ENCODE measurements around the gene ZNF341. TPM values are rescaled to one million over a fixed set of nuclear protein-coding genes. Genes with fewer than 3 reads are reported as not detected.
A peak's percentile ranks its signal among the peaks of the same experiment; 100 is the strongest.

ZNF341 gene
- total RNA-seq, 4 donors from 2014 or later = 2.5 to 13.5 (median 3.6) TPM

DNA sequence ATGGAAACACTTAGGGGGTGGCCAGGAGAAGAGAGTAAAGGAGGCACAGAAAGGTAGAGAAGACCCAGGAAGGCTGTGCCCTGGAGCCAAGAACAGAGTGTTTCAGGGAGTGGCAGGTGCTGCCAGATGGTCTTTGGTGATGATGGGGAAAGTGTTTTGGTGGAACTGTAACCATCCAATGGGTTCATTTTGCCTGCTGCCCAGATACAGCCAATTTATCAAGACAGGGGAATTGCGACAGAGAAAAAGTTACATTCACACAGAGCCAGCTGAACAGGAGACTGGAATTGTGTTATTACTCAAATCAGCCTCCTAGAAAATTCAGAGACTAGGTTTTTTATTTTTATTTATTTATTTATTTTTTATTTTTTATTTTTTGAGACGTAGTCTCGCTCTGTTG is 5.2 kb downstream of the ZNF341 start:
- H3K4me3 ChIP-seq = no peak overlapping the region
- TF ChIP-seq, protein P1, sequence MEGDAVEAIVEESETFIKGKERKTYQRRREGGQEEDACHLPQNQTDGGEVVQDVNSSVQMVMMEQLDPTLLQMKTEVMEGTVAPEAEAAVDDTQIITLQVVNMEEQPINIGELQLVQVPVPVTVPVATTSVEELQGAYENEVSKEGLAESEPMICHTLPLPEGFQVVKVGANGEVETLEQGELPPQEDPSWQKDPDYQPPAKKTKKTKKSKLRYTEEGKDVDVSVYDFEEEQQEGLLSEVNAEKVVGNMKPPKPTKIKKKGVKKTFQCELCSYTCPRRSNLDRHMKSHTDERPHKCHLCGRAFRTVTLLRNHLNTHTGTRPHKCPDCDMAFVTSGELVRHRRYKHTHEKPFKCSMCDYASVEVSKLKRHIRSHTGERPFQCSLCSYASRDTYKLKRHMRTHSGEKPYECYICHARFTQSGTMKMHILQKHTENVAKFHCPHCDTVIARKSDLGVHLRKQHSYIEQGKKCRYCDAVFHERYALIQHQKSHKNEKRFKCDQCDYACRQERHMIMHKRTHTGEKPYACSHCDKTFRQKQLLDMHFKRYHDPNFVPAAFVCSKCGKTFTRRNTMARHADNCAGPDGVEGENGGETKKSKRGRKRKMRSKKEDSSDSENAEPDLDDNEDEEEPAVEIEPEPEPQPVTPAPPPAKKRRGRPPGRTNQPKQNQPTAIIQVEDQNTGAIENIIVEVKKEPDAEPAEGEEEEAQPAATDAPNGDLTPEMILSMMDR (IDR thresholded peaks at IDR 0.05) = no peak
- TF ChIP-seq POLR2A (IDR thresholded peaks at IDR 0.05) = no peak
- H3K27ac ChIP-seq = no peak overlapping the region
- peaks cover 0 to 18% (median 0%) of the 10 kb centered on the region in 4 donors for H3K9me3 ChIP-seq
- H3K36me3 ChIP-seq = no peaks in the 10 kb centered on the region
- no peaks in the 10 kb centered on the region for H3K27me3 ChIP-seq
- DNase-seq = no peak
- peaks cover 0 to 18% (median 13%) of the 10 kb centered on the region in 4 donors for H3K4me1 ChIP-seq

DNA sequence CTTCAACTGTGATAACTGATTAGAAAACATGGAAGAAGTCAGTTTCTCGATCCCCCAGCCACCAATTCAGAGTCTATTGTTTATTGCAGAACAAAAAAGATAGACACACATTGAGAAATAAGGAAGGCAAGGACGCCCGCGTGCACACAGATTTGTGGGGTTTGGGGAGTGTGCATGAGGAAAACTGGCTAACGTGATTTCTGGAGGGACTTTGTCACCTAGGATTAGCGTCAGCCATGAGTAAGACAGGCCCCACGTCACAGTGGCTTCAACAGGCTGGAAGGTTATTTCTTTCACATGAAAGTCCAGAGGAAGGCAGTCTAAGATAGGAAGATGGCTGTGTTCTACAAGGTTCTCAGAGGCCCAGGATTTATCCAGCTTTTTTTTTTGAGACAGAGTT is 7.7 kb downstream of the ZNF341 start:
- H3K27ac ChIP-seq = peak overlapping the region in 1 of 4 donors; percentile 5
- peak in 1 of 3 donors; percentile 64 for DNase-seq
- peaks cover 0 to 6% (median 0%) of the 10 kb centered on the region in 4 donors for H3K4me1 ChIP-seq
- H3K4me3 ChIP-seq = no peak overlapping the region
- H3K27me3 ChIP-seq = no peaks in the 10 kb centered on the region
- H3K9me3 ChIP-seq = peaks cover 0 to 18% (median 0%) of the 10 kb centered on the region in 4 donors
- TF ChIP-seq, protein P1 (IDR thresholded peaks at IDR 0.05) = no peak
- no peak for TF ChIP-seq POLR2A (IDR thresholded peaks at IDR 0.05)
- no peaks in the 10 kb centered on the region for H3K36me3 ChIP-seq

DNA sequence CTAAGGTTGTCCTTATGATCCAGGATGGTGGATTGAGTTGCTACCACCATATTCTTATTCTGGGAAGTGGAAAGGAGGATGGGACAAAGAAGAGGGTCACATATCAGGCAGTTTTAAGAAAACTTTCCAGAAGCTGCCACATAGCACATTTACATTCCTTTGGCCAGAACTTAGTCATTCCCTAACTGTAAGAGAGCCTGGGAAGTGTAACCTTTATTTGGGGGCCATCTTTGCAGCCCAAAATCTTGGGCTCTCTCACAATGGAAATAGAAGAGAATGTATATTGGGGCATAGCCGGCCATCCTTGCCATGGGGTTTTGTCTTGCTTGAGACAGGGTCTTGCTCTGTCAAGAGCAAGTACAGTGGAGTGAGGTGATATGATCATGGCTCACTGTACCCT is 8.4 kb downstream of the ZNF341 start:
- no peaks in the 10 kb centered on the region for H3K27me3 ChIP-seq
- H3K36me3 ChIP-seq = no peaks in the 10 kb centered on the region
- peaks cover 0 to 6% (median 0%) of the 10 kb centered on the region in 4 donors for H3K4me1 ChIP-seq
- H3K27ac ChIP-seq = no peak overlapping the region
- DNase-seq = no peak
- TF ChIP-seq, protein P1 (IDR thresholded peaks at IDR 0.05) = no peak
- no peak for TF ChIP-seq POLR2A (IDR thresholded peaks at IDR 0.05)
- H3K9me3 ChIP-seq = peaks cover 0 to 18% (median 0%) of the 10 kb centered on the region in 4 donors
- no peak overlapping the region for H3K4me3 ChIP-seq

DNA sequence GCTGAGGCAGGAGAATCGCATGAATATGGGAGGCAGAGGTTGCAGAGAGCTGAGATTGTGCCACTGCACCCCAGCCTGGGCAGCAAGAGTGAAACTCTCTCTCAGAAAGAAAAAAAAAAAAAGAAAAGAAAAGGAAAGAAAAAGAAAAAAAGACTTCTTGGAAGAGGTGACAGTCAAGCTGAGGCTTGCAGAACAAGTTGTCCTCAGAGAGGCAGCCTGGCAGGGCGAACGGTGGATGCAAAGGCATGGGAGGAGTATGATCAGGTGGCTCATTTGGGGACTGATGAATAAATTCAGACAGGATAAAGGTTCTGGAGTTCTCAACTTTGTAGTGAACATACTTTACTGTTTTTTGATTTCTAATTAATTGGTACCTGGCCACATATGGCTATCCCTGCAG is 12.4 kb downstream of the ZNF341 start:
- Histone ChIP-seq H3K36me3 (no peaks in the 10 kb centered on the region), H3K9me3 (no peaks in the 10 kb centered on the region), H3K4me1 (peaks cover 0 to 6% (median 0%) of the 10 kb centered on the region in 4 donors), H3K27ac (peak overlapping the region in 1 of 4 donors; percentile 43), H3K27me3 (no peaks in the 10 kb centered on the region), H3K4me3 (no peak overlapping the region)
- TF ChIP-seq, protein P1 (IDR thresholded peaks at IDR 0.05) = no peak
- TF ChIP-seq POLR2A (IDR thresholded peaks at IDR 0.05) = no peak
- peak in 1 of 3 donors; percentile 33 for DNase-seq

DNA sequence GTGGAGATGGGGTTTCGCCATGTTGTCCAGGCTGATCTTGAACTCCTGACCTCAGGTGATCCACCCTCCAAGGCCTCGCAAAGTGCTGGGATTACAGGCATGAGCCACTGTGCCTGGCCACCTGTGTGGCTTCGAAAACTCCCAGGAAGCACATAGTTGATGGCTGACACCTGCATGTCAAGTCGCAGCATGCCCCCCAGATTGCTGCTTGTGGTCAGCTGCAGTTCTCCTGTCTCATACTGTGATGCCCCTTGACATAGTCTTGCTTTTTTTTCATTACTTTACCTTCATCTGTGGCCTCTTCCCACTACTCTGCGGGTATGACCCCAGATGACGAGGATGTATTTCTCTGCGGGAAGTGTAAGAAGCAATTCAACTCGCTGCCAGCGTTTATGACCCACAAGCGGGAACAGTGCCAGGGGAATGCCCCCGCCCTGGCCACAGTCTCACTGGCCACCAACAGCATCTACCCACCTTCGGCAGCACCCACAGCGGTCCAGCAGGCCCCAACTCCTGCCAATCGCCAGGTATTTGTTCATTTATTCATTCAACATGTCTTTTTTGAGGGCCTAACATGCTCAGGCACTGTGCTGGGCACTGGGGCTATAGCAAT is 13.1 kb downstream of the ZNF341 start:
- H3K9me3 ChIP-seq = no peaks in the 10 kb centered on the region
- DNase-seq = peak in 2 of 3 donors; percentile 62 to 78
- no peaks in the 10 kb centered on the region for H3K27me3 ChIP-seq
- no peak overlapping the region for H3K4me3 ChIP-seq
- H3K36me3 ChIP-seq = peaks cover 0 to 4% (median 0%) of the 10 kb centered on the region in 3 donors
- peaks cover 0 to 6% (median 0%) of the 10 kb centered on the region in 4 donors for H3K4me1 ChIP-seq
- H3K27ac ChIP-seq = no peak overlapping the region
- TF ChIP-seq, protein P1 (IDR thresholded peaks at IDR 0.05) = no peak
- no peak for TF ChIP-seq POLR2A (IDR thresholded peaks at IDR 0.05)

All from Peyer's patch (tissue), 4 donors.